OCI-LY7 (cell line): ENCODE data around the gene COPB2.

ENCODE experiments used
- CTCF ChIP-seq: fragments of 200-600 bp; sonication (generic); conservative IDR thresholded peaks from 2 replicates; pipeline ENCODE4 v1.5.1; 2014; ENCODE audit warnings: mild to moderate bottlenecking, antibody characterized with exemption, low read length, moderate library complexity, mixed read lengths
- EZH2phosphoT487 ChIP-seq: fragments of 200-600 bp; sonication (generic); IDR thresholded peaks from 2 replicates; pipeline ENCODE4 v1.6.1; 2018; ENCODE audit warnings: low read depth, borderline replicate concordance, mild to moderate bottlenecking, mixed run types, antibody characterized with exemption, low read length, moderate library complexity, mixed read lengths

- no peak for TF ChIP-seq CTCF
- no peak for TF ChIP-seq EZH2phosphoT487
These were observed 1.4 kb downstream of the COPB2 start for GRCh38 chr3:139388077-139388476.
